Measurements from ENCODE around the gene RGS6.

The RGS6 gene

GRCh38 chr14:72609205-72609916, 677.1 kb downstream of the RGS6 start:
- H3K27ac ChIP-seq: no peak overlapping the region
- TF ChIP-seq CTCF (conservative IDR thresholded peaks at IDR 0.05): no peak
- no peak for TF ChIP-seq ZFX (IDR thresholded peaks at IDR 0.05)

GRCh38 chr14:72610096-72610830, 678.0 kb downstream of the RGS6 start:
- no peak overlapping the region for H3K27ac ChIP-seq
- TF ChIP-seq ZFX (IDR thresholded peaks at IDR 0.05) (no peak), CTCF (conservative IDR thresholded peaks at IDR 0.05) (no peak)

- no peak overlapping the region for H3K27ac ChIP-seq
- TF ChIP-seq ZFX (IDR thresholded peaks at IDR 0.05): no peak
- TF ChIP-seq CTCF (conservative IDR thresholded peaks at IDR 0.05): no peak
Observed at GRCh38 chr14:72610831-72611200, 678.6 kb downstream of the RGS6 start.

GRCh38 chr14:72611506-72611905, 679.3 kb downstream of the RGS6 start:
- TF ChIP-seq ZFX (IDR thresholded peaks at IDR 0.05) (0 out of 2 replicates have a peak, but pooled peaks have one; percentile 17), CTCF (conservative IDR thresholded peaks at IDR 0.05) (no peak)
- no peak overlapping the region for H3K27ac ChIP-seq

- H3K27ac ChIP-seq: no peak overlapping the region
- TF ChIP-seq CTCF (conservative IDR thresholded peaks at IDR 0.05) (no peak), ZFX (IDR thresholded peaks at IDR 0.05) (no peak)
Observed at GRCh38 chr14:72612041-72612440, 679.8 kb downstream of the RGS6 start.

GRCh38 chr14:72613231-72613974, 681.2 kb downstream of the RGS6 start:
- no peak overlapping the region for H3K27ac ChIP-seq
- no peak for TF ChIP-seq CTCF (conservative IDR thresholded peaks at IDR 0.05)
- TF ChIP-seq ZFX (IDR thresholded peaks at IDR 0.05): no peak

GRCh38 chr14:72613975-72614319, 681.7 kb downstream of the RGS6 start:
- TF ChIP-seq CTCF (conservative IDR thresholded peaks at IDR 0.05): no peak
- H3K27ac ChIP-seq: no peak overlapping the region
